C4-2B (cell line): ENCODE measurements around the gene ITGAX.

Source experiments
- CTCF ChIP-seq: fragments of 450-650 bp; conservative IDR thresholded peaks from 2 replicates; pipeline ENCODE4 v1.5.1; 2017; ENCODE audit warnings: mild to moderate bottlenecking
- ZFX ChIP-seq: fragments of 450-650 bp; IDR thresholded peaks from 2 replicates; pipeline ENCODE4 v1.6.1; 2017

- no peak for TF ChIP-seq CTCF
- TF ChIP-seq ZFX, result no peak
Measured at GRCh38 chr16:31428279-31428597, 73.3 kb downstream of the ITGAX start, which contains the start of gene COX6A2.
